Caco-2 (cell line): ENCODE results near the gene FAM174C. TPM values are rescaled to one million over a fixed set of nuclear protein-coding genes. Genes with fewer than 3 reads are reported as not detected.

ENCODE experiments used
- BruUV-seq: library from RNA; stranded (reverse); fragments of 400-500 nt; replicated peaks from 2 replicates; lab custom pipeline; 2021; lab: Mats Ljungman, UMichigan
- CTCF ChIA-PET: fragments of 300-600 bp; sonication (Branson Sonifier 250); formaldehyde crosslinking; loops from one replicate; lab custom pipeline; 2022; ENCODE audit warnings: antibody characterized with exemption; lab: Charles Lee
- POLR2A ChIA-PET: fragments of 300-600 bp; sonication (Branson Sonifier 250); formaldehyde crosslinking; loops from one replicate; lab custom pipeline; 2022; ENCODE audit warnings: antibody characterized with exemption; lab: Charles Lee
- DNase-seq, 2 experiments: peaks; one replicate each; pipeline versions ENCODE4 v3.0.0 to v3.0.0-alpha.2; 2020 to 2022
- H3K27me3 ChIP-seq: replicated peaks from 2 replicates; pipeline ENCODE4 v1.6.0; 2011; ENCODE audit warnings: low read length; ENCODE audit not compliant: control insufficient read depth, insufficient read depth
- H3K36me3 ChIP-seq: 2 replicates; pipeline ENCODE4 v1.5.1; 2011; ENCODE audit warnings: low read length; ENCODE audit not compliant: control insufficient read depth, insufficient read depth
- H3K4me1 ChIP-seq: fragments of 250-450 bp; sonication (Bioruptor Pico); 2 replicates; pipeline ENCODE4 v1.5.1; 2020; ENCODE audit warnings: mild to moderate bottlenecking
- H3K4me3 ChIP-seq: 2 replicates; pipeline ENCODE4 v1.5.1; 2011; ENCODE audit warnings: low read depth, mild to moderate bottlenecking, control low read depth, low read length
- H3K9me3 ChIP-seq: fragments of 250-450 bp; sonication (Bioruptor Pico); 2 replicates; pipeline ENCODE4 v1.5.1; 2020; ENCODE audit warnings: mild to moderate bottlenecking, moderate library complexity
- H3K27ac Mint-ChIP-seq: one replicate; pipeline ENCODE4 v1.8.0; 2022; ENCODE audit warnings: mixed read lengths; ENCODE audit not compliant: unreplicated experiment
- H3K27me3 Mint-ChIP-seq: one replicate; pipeline ENCODE4 v1.8.0; 2022; ENCODE audit warnings: mixed read lengths; ENCODE audit not compliant: insufficient read depth, unreplicated experiment
- H3K36me3 Mint-ChIP-seq: one replicate; pipeline ENCODE4 v1.8.0; 2022; ENCODE audit warnings: mild to moderate bottlenecking, mixed read lengths; ENCODE audit not compliant: insufficient read depth, unreplicated experiment
- H3K4me1 Mint-ChIP-seq: one replicate; pipeline ENCODE4 v1.8.0; 2022; ENCODE audit warnings: low read depth, mixed read lengths; ENCODE audit not compliant: unreplicated experiment
- H3K4me3 Mint-ChIP-seq: one replicate; pipeline ENCODE4 v1.8.0; 2022; ENCODE audit warnings: mild to moderate bottlenecking, moderate library complexity, mixed read lengths; ENCODE audit not compliant: unreplicated experiment
- H3K9me3 Mint-ChIP-seq: one replicate; pipeline ENCODE4 v1.8.0; 2022; ENCODE audit warnings: mixed read lengths; ENCODE audit not compliant: unreplicated experiment
- CTCF ChIP-seq, 2 experiments: fragments of 200-600 bp in 1 of 2; IDR thresholded peaks; 1 replicate in 1 of 2; 2 replicates in 1 of 2; pipeline versions ENCODE4 v1.5.1 to v1.8.0; 2011 to 2022; ENCODE audit warnings: antibody characterized with exemption in 1 of 2, control low read depth in 1 of 2, inconsistent platforms in 1 of 2, low read depth in 1 of 2, low read length in 1 of 2, mild to moderate bottlenecking in 1 of 2, moderate library complexity in 1 of 2; ENCODE audit not compliant: insufficient read depth in 1 of 2, severe bottlenecking in 1 of 2, unreplicated experiment in 1 of 2
- intact Hi-C: fragments of 100-400 bp; cut with micrococcal nuclease; formaldehyde crosslinking; loops from one replicate; pipeline ENCODE4 v1.10.0; 2022; ENCODE audit not compliant: unreplicated experiment
- total RNA-seq: library from RNA; stranded (reverse); gene quantifications from 2 replicates; pipeline ENCODE4 v1.2.3, GENCODE V29; 2022

FAM174C gene
- total RNA-seq, 1 experiment from 2014 or later: 51.0 TPM

- peaks cover 13% of the 10 kb centered on the region for H3K36me3 Mint-ChIP-seq
Observed at GRCh38 chr19:1239796-1240737, 35.3 kb upstream of the FAM174C start.

GRCh38 chr19:1240925-1241324 lies 34.4 kb upstream of the FAM174C start:
- H3K27me3 Mint-ChIP-seq: no peaks in the 10 kb centered on the region
- DNase-seq: no peak
- peaks cover 13% of the 10 kb centered on the region for H3K36me3 Mint-ChIP-seq
- BruUV-seq: no TSS peak
- TF ChIP-seq CTCF (IDR thresholded peaks at IDR 0.05; ENCODE audit: insufficient read depth in 1 of 2, low read depth in 1 of 2, low read length in 1 of 2, severe bottlenecking in 1 of 2, unreplicated experiment in 1 of 2): no peak
- intact Hi-C loops: no loop called here
- ChIA-PET CTCF (interaction anchor here (0.5 to 2.1 kb wide), 5 partner anchors 18 to 78 kb away, joined by 3 to 23 read pairs (median 3); partner anchors contain the start of gene CIRBP), POLR2A (interaction anchor here (1.6 to 2.3 kb wide), 2 partner anchors 26 to 28 kb away, joined by 8 to 30 read pairs; partner anchors contain the start of gene CIRBP)
- no peaks in the 10 kb centered on the region for H3K27me3 ChIP-seq
- H3K4me3 Mint-ChIP-seq: peak overlapping the region; percentile 76
- H3K4me1 ChIP-seq: peaks cover 41% of the 10 kb centered on the region
- H3K4me1 Mint-ChIP-seq: no peaks in the 10 kb centered on the region
- H3K27ac Mint-ChIP-seq: peak overlapping the region; percentile 81
- H3K9me3 ChIP-seq: no peaks in the 10 kb centered on the region
- no peaks in the 10 kb centered on the region for H3K9me3 Mint-ChIP-seq
- no peaks in the 10 kb centered on the region for H3K36me3 ChIP-seq
- peak overlapping the region; percentile 45 for H3K4me3 ChIP-seq

More at GRCh38 chr19:1239796-1240737, 35.3 kb upstream of the FAM174C start:
- peak overlapping the region; percentile 76 for H3K4me3 Mint-ChIP-seq
- POLR2A ChIA-PET: interaction anchor here (1.6 to 2.3 kb wide), 3 partner anchors 27 to 29 kb away, joined by 8 to 30 read pairs (median 8); partner anchors contain the start of gene CIRBP
- Histone ChIP-seq H3K27me3 (no peaks in the 10 kb centered on the region), H3K9me3 (no peaks in the 10 kb centered on the region), H3K36me3 (no peaks in the 10 kb centered on the region), H3K4me3 (peak overlapping the region; percentile 45), H3K4me1 (peaks cover 36% of the 10 kb centered on the region)
- CTCF ChIA-PET: interaction anchor here (0.5 to 2.1 kb wide), 4 partner anchors 17 to 79 kb away, joined by 3 to 23 read pairs (median 4); partner anchors contain the start of gene CIRBP
- DNase-seq: peak; percentile 85 to 94
- intact Hi-C loops: no loop called here
- no peak overlapping the region for H3K27ac Mint-ChIP-seq
- BruUV-seq: no TSS peak
- H3K27me3 Mint-ChIP-seq: no peaks in the 10 kb centered on the region
- H3K9me3 Mint-ChIP-seq: no peaks in the 10 kb centered on the region
- TF ChIP-seq CTCF (IDR thresholded peaks at IDR 0.05; ENCODE audit: insufficient read depth in 1 of 2, low read depth in 1 of 2, low read length in 1 of 2, severe bottlenecking in 1 of 2, unreplicated experiment in 1 of 2): peak; percentile 51 to 84
- H3K4me1 Mint-ChIP-seq: no peaks in the 10 kb centered on the region

- intact Hi-C loops: no loop called here
- no TSS peak for BruUV-seq
- H3K27me3 Mint-ChIP-seq: no peaks in the 10 kb centered on the region
- Histone ChIP-seq H3K9me3 (no peaks in the 10 kb centered on the region), H3K27me3 (no peaks in the 10 kb centered on the region), H3K4me3 (peak within 1 kb of the TSS; percentile 45), H3K36me3 (no peaks in the 10 kb centered on the region), H3K4me1 (peaks cover 43% of the 10 kb centered on the region)
- ChIA-PET CTCF (interaction anchor here (0.6 to 2.1 kb wide), 4 partner anchors 19 to 27 kb away, joined by 3 to 23 read pairs (median 4); partner anchors contain the start of gene CIRBP), POLR2A (interaction anchor here (1.6 to 2.3 kb wide), 2 partner anchors 25 to 28 kb away, joined by 8 to 30 read pairs; partner anchors contain the start of gene CIRBP)
- peak; percentile 92 for DNase-seq
- H3K4me3 Mint-ChIP-seq: peak within 1 kb of the TSS; percentile 76
- peaks cover 16% of the 10 kb centered on the region for H3K36me3 Mint-ChIP-seq
- TF ChIP-seq CTCF (IDR thresholded peaks at IDR 0.05; ENCODE audit: insufficient read depth in 1 of 2, low read depth in 1 of 2, low read length in 1 of 2, severe bottlenecking in 1 of 2, unreplicated experiment in 1 of 2): no peak
- peak within 1 kb of the TSS; percentile 81 for H3K27ac Mint-ChIP-seq
- no peaks in the 10 kb centered on the region for H3K4me1 Mint-ChIP-seq
- H3K9me3 Mint-ChIP-seq: no peaks in the 10 kb centered on the region
Observed at GRCh38 chr19:1241417-1242095, 33.8 kb upstream of the FAM174C start, which contains the start of gene ATP5F1D. ATP5F1D (plus strand) TSS chr19:1241751; CDS start chr19:1241851, 100 bp downstream.
